Choroid plexus epithelial cell (primary cell): Measurements from ENCODE around the gene FAM50B.
A peak's percentile ranks its signal among the peaks of the same experiment; 100 is the strongest.

Experiments used
- DNase-seq: peaks from one replicate; pipeline ENCODE4 v3.0.0-alpha.2; 2010; ENCODE audit warnings: low read depth
- H3K4me3 ChIP-seq: 2 replicates; pipeline ENCODE4 v1.5.1; 2011; ENCODE audit warnings: low read depth, mild to moderate bottlenecking, control low read depth, low read length, moderate library complexity
- CTCF ChIP-seq: conservative IDR thresholded peaks from 2 replicates; pipeline ENCODE4 v1.5.1; 2011; ENCODE audit warnings: low read depth, mild to moderate bottlenecking, control low read depth, inconsistent platforms, low read length, moderate library complexity

Gene FAM50B

GRCh38 chr6:3838992-3839867 is 9.9 kb upstream of the FAM50B start:
- no peak for TF ChIP-seq CTCF
- no peak for DNase-seq
- H3K4me3 ChIP-seq = no peak overlapping the region

- TF ChIP-seq CTCF = no peak
- DNase-seq = no peak
- no peak overlapping the region for H3K4me3 ChIP-seq
Measured at GRCh38 chr6:3841066-3841454, 8.1 kb upstream of the FAM50B start.

- no peak overlapping the region for H3K4me3 ChIP-seq
- TF ChIP-seq CTCF = no peak
- peak; percentile 33 for DNase-seq
Measured at GRCh38 chr6:3841711-3842565, 7.2 kb upstream of the FAM50B start.

- TF ChIP-seq CTCF = no peak
- no peak for DNase-seq
- no peak overlapping the region for H3K4me3 ChIP-seq
Measured at GRCh38 chr6:3843379-3844096, 5.6 kb upstream of the FAM50B start.

GRCh38 chr6:3844097-3844463 is 5.1 kb upstream of the FAM50B start:
- no peak for TF ChIP-seq CTCF
- peak; percentile 69 for DNase-seq
- no peak overlapping the region for H3K4me3 ChIP-seq

- DNase-seq = peak; percentile 61
- no peak overlapping the region for H3K4me3 ChIP-seq
- TF ChIP-seq CTCF = no peak
Measured at GRCh38 chr6:3847521-3847920, 1.7 kb upstream of the FAM50B start.
